Measurements from ENCODE around the gene PARD3B.

DNA sequence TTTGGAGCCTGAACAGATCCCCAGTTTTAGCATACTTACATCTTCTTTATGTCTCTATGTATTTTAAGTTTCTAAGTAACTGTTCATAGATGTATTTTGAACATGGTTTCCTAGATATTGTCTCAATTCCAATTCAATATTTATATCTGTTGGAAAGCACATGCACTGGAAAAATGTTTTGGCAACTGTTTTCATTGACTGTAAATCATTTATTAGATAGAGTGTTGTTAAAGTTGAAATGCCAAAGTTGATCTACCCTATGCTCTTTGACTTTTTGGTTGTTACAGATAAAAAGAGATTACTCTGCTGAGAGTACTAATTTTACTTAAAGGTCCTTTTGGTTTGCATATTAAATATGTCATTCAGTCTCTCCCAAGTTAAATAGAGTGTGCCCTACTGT, 792.0 kb downstream of the PARD3B start:
- TF ChIP-seq, protein P1, sequence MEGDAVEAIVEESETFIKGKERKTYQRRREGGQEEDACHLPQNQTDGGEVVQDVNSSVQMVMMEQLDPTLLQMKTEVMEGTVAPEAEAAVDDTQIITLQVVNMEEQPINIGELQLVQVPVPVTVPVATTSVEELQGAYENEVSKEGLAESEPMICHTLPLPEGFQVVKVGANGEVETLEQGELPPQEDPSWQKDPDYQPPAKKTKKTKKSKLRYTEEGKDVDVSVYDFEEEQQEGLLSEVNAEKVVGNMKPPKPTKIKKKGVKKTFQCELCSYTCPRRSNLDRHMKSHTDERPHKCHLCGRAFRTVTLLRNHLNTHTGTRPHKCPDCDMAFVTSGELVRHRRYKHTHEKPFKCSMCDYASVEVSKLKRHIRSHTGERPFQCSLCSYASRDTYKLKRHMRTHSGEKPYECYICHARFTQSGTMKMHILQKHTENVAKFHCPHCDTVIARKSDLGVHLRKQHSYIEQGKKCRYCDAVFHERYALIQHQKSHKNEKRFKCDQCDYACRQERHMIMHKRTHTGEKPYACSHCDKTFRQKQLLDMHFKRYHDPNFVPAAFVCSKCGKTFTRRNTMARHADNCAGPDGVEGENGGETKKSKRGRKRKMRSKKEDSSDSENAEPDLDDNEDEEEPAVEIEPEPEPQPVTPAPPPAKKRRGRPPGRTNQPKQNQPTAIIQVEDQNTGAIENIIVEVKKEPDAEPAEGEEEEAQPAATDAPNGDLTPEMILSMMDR (conservative IDR thresholded peaks at IDR 0.05 in 1 of 2, IDR thresholded peaks at IDR 0.05 in 1 of 2; ENCODE audit: low read depth in 1 of 2, low read length in 2 of 2) = no peak
- no peak for TF ChIP-seq EZH2 (IDR thresholded peaks at IDR 0.05; ENCODE audit: low read length, missing control alignments)

Data from fibroblast of lung (primary cell).